ENCODE measurements around the gene AANAT.

AANAT gene

DNA sequence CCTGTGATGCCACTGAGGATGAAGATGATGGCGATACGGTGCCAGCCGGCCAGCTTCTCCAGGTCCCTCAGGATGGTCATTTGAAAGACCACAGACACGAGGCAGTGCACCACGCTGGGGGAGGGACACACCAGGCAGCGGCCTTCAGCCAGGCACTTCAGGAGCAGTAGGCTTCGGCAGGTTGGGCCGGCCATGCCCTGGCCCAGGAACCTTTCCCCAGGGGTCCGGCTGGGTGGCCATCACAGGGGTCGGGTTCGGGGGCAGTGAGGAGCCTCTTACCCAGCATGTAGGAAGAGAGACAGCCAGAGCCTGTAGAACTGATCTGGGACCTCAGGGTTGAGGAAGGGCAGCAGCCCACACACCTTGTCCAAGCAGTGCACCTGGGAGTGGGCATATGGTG is 5.3 kb downstream of the AANAT start:
- DNase-seq = no peak

GRCh38 chr17:76473541-76473985 is 6.2 kb downstream of the AANAT start:
- peak; percentile 61 for DNase-seq
- H3K9me3 Mint-ChIP-seq = no peaks in the 10 kb centered on the region
- TF ChIP-seq, protein P1, sequence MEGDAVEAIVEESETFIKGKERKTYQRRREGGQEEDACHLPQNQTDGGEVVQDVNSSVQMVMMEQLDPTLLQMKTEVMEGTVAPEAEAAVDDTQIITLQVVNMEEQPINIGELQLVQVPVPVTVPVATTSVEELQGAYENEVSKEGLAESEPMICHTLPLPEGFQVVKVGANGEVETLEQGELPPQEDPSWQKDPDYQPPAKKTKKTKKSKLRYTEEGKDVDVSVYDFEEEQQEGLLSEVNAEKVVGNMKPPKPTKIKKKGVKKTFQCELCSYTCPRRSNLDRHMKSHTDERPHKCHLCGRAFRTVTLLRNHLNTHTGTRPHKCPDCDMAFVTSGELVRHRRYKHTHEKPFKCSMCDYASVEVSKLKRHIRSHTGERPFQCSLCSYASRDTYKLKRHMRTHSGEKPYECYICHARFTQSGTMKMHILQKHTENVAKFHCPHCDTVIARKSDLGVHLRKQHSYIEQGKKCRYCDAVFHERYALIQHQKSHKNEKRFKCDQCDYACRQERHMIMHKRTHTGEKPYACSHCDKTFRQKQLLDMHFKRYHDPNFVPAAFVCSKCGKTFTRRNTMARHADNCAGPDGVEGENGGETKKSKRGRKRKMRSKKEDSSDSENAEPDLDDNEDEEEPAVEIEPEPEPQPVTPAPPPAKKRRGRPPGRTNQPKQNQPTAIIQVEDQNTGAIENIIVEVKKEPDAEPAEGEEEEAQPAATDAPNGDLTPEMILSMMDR (IDR thresholded peaks at IDR 0.05) = peak; percentile 44
- no peaks in the 10 kb centered on the region for H3K4me1 Mint-ChIP-seq
- H3K36me3 Mint-ChIP-seq (ENCODE audit: low read depth) = no peaks in the 10 kb centered on the region
- no peak overlapping the region for H3K27ac Mint-ChIP-seq
- H3K27me3 Mint-ChIP-seq (ENCODE audit: low read depth, poor library complexity) = no peaks in the 10 kb centered on the region
- no peak overlapping the region for H3K4me3 Mint-ChIP-seq

More for the DNA sequence above, 5.3 kb downstream of the AANAT start:
- Mint-ChIP-seq H3K4me1 (peaks cover 2% of the 10 kb centered on the region), H3K27ac (no peak overlapping the region), H3K36me3 (ENCODE audit: low read depth) (no peaks in the 10 kb centered on the region), H3K9me3 (no peaks in the 10 kb centered on the region), H3K4me3 (no peak overlapping the region), H3K27me3 (ENCODE audit: low read depth, poor library complexity) (no peaks in the 10 kb centered on the region)
- TF ChIP-seq, protein P1 (IDR thresholded peaks at IDR 0.05) = no peak

GRCh38 chr17:76474238-76474637 is 6.8 kb downstream of the AANAT start:
- H3K36me3 Mint-ChIP-seq (ENCODE audit: low read depth) = no peaks in the 10 kb centered on the region
- DNase-seq = no peak
- H3K27ac Mint-ChIP-seq = no peak overlapping the region
- TF ChIP-seq, protein P1 (IDR thresholded peaks at IDR 0.05) = no peak
- no peak overlapping the region for H3K4me3 Mint-ChIP-seq
- no peaks in the 10 kb centered on the region for H3K27me3 Mint-ChIP-seq (ENCODE audit: low read depth, poor library complexity)
- H3K9me3 Mint-ChIP-seq = no peaks in the 10 kb centered on the region
- no peaks in the 10 kb centered on the region for H3K4me1 Mint-ChIP-seq

DNA sequence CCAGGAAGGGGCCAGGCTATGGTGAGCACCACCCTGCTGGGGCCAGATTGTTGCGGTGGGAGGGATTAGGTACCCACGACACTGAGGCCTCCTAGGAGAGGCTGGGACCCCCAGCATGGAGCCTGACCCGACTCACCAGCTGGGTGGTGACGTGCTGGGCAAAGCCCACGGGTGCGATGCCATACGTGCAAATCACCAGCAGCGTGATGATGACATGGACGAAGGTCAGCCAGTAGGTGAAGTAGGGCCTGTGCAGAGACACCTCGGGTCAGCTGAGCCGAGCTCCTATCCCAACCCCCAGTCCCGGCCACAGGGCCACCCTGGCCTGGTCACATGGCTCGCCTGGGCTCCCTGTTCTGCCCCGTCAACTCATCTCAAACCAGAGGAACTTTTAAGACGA is 7.5 kb downstream of the AANAT start:
- no peak overlapping the region for H3K4me3 Mint-ChIP-seq
- no peak overlapping the region for H3K27ac Mint-ChIP-seq
- DNase-seq = no peak
- no peaks in the 10 kb centered on the region for H3K4me1 Mint-ChIP-seq
- H3K36me3 Mint-ChIP-seq (ENCODE audit: low read depth) = no peaks in the 10 kb centered on the region
- H3K27me3 Mint-ChIP-seq (ENCODE audit: low read depth, poor library complexity) = no peaks in the 10 kb centered on the region
- TF ChIP-seq, protein P1 (IDR thresholded peaks at IDR 0.05) = no peak
- H3K9me3 Mint-ChIP-seq = no peaks in the 10 kb centered on the region

DNA sequence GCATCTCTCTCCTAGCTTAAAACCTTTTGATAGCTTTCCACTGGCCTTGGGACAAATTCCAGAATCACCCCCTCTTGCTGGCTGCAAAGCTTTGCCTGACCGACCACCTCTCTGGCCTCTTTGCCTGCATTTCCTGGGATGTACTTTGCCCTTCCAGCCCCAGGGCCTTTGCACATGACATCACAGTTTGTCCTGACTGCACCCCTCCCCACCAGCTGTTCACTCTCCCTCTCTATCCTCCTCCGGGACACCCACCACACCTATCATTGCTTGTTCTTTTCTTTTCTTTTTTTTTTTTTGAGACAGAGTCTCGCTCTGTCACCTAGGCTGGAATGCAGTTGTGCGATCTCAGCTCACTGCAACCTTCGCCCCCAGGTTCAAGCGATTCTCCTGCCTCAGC is 7.9 kb downstream of the AANAT start:
- Mint-ChIP-seq H3K4me3 (no peak overlapping the region), H3K4me1 (peaks cover under 1% of the 10 kb centered on the region), H3K27me3 (ENCODE audit: low read depth, poor library complexity) (no peaks in the 10 kb centered on the region), H3K9me3 (no peaks in the 10 kb centered on the region), H3K36me3 (ENCODE audit: low read depth) (no peaks in the 10 kb centered on the region), H3K27ac (no peak overlapping the region)
- DNase-seq = no peak
- TF ChIP-seq, protein P1 (IDR thresholded peaks at IDR 0.05) = no peak

DNA sequence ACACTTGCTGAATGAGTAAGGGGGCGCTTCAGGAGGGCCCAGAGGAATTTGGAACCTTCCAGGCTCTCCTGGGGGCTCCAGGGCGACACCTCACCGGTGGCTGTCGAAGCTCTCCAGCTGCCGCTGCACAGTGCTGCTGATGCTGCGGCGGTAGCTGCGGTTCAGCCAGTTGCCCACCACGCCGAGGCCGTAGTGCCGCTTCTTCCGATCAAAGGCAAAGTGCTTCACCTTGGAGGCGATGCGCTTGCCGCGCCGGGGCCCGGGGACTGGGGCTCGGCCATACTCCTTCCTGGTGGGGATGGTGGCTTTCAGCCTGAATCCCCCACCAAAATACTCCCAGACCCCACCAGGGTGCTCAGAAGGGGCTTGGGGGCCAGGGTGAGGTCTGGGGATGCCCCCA is 9.3 kb downstream of the AANAT start:
- H3K9me3 Mint-ChIP-seq = no peaks in the 10 kb centered on the region
- H3K4me1 Mint-ChIP-seq = peaks cover 12% of the 10 kb centered on the region
- H3K36me3 Mint-ChIP-seq (ENCODE audit: low read depth) = no peaks in the 10 kb centered on the region
- no peaks in the 10 kb centered on the region for H3K27me3 Mint-ChIP-seq (ENCODE audit: low read depth, poor library complexity)
- DNase-seq = no peak
- TF ChIP-seq, protein P1 (IDR thresholded peaks at IDR 0.05) = no peak
- H3K27ac Mint-ChIP-seq = no peak overlapping the region
- H3K4me3 Mint-ChIP-seq = no peak overlapping the region

Data from nephron progenitor cell (in vitro differentiated cells).